Stimulated activated CD4-positive, alpha-beta T cell treated with anti-CD3 and anti-CD28 coated beads, TNF-alpha, amount 100 ng/mL, for 48 hours (primary cell): ENCODE measurements around the gene ZNF740.

ENCODE experiments used
- DNase-seq, 3 donors: peaks; one replicate each; pipeline ENCODE4 v3.0.0-alpha.2; 2020; ENCODE audit warnings: low read depth in 3 of 3

The ZNF740 gene

DNA sequence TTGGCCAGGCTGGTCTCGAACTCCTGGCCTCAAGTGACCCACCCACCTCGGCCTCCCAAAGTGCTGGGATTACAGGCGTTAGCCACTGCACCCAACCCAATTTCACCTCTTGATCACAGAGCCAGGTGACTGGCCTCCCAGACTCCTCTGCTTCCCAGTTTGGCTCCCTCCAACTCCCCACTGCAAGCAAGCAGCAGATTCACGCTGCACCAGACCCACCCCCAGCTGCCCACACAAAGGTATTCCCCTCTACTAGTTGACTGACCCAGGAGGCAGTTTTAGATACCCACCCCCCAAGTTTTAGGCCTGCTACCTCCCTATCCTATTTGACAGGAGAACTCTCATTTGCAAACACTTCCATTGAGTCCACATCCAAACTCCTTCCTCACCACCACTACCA lies 46.3 kb downstream of the ZNF740 start:
- no peak for DNase-seq

DNA sequence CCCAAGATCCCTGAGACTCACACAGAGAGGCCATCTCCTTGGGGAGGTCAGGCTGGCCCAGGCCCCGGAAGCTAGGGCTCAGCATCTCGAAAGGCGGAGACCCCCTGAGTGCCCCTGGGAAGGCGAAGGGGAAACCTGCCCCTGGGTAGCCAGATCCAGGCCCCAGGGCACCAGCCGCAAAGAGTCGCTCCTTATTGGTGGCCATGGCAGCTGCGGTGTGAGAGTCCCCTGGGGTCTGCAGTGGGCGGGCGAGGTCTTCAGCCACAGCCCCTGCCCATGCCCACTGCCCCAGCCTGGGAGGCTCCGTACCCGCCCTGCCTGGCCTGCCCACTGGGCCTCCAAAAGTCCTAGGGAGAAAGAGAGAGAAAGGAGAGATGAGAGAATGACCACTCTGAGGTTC lies 46.8 kb downstream of the ZNF740 start:
- no peak for DNase-seq

DNA sequence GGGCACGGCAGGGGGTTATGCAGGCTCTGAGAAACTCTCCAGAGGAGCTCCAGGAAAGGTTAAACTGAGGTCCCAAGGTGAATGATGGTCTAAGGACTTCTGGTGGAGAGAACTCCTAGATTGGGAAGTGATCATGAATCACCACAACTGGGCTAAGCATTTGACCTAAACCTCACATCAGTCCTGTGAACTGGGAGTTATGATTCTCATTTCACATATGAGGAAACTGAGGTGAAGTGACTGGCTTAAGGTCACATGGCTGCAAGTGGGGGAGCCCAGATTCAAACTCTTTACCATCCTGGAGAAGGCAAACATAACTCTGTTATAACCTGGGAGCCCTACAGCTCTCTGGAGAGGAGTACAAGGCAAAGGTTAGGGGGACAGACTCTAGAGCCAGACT lies 47.3 kb downstream of the ZNF740 start:
- DNase-seq, result no peak

DNA sequence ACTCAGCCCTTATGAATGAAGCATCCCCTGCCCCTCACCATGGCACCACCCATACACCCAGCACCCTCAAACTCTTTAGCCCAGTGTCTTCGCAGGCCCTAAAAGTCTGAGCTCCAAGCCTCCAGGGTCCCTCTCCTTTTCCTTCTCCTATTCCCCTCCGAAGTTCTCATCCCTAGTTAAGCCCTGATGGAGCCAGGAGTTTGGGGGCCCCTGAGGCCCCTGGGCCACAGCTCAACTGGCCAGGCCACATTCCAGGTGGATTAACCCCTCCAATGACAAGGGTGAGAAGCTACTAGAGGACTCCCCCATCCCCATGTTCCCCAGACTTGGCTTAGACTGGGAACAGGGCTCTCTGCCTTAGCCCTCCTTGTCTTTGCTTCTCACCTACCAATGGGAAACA lies 48.9 kb downstream of the ZNF740 start:
- DNase-seq, result no peak

DNA sequence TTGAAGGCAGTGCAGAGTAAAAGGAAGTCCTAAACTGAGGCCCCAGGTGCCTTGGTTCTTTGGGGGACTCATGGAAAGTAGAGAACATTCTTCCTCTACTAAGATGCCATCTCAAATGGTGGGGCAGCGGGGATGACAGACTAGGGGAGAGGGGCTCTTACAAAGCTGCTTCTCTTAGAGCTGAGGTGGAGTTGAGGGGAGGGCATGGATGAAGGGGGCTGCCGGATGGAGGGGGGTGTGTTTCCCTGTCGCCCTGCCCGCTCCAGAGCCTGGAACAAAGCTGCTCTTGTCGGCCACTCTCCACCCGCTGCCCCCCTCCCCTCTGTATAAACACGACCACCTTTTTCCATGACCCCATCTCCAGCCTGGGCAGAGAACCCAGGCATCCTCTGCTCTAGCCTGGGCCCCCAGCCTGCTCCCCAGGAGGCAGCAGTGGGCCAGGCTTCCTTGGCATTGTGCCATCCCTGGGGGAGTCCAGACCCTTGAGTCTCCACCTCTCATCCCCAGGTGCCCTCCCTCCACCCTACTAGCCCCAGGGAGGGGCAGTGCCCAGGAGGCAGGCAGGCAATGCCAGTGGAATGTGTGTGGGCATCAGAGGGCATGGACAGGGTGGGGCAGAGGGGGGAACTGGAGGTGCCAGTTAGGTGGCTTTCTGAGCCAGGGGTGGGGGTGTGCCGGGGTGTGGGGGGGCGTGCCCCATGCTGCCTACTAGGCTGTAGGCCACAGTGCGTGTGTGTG lies 49.8 kb downstream of the ZNF740 start:
- DNase-seq, result no peak

DNA sequence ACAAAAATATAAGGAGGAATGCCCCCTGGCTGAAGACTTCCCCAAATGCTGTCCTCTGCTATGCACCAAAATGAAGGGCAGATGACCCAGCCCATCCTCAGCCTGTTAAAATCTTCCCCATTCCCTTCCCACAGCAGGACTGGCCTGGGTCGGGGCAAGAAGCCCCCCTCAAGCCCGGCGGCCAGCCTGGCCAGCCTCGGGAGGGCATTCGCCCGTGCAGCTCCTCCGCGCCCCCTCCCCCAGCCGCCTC lies 51.1 kb downstream of the ZNF740 start:
- no peak for DNase-seq

DNA sequence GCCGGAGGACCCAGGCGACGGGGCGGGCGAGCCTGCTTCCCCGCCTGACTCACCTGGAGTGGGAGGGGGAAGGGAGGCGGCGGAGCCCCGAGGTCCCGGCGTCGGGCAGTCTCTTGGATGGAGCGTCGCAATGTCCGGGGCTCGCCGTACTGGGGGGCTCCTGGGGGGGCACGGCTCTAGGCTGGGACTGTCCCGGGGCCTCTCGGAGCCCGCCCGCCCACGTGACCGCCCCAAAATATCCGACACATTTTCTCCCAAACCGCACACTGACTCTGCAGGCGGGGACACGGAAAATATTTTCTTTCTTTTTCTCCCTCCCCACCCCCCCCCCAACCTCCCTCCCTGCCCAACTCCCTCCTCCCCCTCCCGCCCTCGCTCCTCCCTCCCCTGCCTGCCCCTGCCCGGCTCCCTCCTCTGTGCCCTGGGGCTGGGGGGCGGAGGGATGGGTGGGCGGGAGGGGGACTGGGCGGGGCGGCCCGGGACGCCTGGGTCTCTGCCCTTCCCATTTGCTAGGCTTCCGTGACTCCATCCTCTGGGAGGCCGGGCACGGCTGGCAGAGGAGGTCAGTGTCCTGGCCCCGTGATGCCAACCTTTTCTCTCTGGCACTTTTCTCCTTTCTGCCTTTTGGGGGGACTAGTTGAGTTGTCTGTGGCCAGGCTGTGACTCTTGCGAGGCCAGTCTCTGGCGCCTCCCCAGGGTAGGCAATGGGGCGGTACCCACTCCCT lies 51.6 kb downstream of the ZNF740 start, which contains the start of gene RARG:
TSS of gene RARG (minus strand) at position 289 of the 725 bp plus-strand sequence. CDS start 4,664 bp downstream, outside the sequence.
- DNase-seq, result peak in 1 of 3 donors; percentile 71

DNA sequence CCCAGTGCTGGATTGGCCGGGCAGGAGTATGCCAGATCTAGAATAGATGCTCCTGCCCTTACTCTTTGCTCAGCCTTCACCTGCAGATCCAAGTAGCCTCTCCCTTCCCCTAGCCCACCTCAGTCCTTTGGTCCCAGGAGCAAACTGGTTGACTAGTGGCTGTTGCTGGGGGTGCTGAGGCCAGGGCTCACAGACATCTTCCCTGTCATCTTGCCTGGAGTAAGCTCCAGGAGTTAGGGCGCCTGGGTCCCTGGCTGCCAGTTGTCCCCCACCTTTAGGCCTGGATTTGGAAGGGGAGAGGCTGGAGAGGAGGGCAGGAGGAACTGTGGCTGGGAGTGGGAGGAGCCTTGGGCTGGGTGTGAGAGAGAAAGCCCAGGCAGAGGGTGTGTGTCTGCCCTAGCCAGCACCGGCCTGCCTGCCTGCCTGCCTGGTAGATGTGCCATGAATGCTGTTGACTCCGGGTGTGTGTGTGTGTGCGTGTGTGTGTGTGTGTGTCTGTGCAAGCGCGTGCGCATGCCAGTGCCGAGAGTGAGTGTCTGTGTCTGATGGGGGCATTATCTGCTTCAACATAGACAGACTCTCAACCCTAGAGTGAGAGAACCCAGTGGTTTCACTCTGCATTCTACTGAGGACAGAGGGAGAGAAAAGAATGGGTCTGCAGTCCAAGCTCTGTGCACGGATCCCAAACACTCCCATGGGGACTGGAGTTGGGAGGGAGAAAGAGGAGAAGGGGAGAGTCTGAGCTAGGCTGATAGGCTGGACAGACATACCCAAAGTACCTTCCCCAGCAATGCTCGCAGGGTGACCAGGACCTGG lies 52.3 kb downstream of the ZNF740 start:
- no peak for DNase-seq

DNA sequence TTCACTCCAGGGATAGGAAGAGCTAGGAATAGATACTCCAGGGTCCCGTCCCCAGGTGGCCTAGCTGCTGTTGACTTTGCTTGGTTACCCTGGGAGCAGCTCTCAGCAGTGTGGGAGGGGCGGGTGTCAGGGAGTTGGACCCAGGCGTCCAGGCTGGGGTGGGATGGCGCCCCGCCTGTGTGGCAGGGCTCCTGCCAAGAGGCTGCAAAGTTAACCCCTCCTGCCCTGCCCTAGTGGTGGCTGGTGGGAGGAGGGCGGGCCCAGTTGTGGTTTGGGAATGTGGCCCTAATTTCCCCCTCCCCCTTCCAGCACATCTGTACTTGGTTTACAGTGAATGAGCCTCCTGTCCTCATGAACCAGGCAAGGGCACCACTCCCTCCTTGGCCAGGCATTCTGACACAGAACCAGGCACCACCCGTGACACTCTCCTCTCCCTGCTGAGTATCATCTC lies 53.2 kb downstream of the ZNF740 start:
- no peak for DNase-seq

DNA sequence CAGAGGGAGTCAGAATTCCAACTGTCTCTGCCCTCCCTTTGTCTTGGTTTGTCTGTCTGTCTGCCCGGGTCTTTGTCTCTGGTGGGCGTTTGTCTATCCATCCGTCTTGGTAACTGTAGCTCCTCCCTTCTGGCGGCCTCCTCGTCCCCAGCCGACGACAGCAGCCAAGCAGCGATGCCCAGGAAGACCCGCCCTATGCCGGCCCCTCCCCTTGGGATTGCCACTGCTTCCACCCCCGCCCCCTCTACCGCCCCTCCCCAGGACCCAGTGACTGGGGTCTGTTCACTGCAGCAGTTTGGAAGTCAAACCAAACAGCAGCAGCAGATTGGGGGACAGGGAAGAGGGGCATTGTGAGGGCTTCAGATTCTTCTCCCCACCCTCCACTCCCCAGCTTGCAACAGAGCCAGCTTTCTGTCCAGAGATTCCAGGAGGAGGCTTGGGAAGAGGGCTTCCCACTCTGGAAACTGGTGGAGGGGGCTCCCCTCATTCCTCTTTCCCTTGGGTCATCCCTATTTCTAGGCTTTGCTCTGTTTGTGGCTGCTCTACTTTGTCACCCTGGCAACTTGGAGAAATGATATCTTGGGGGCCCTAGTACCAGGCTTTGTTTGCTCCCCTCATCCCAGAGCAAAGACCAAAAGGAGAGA lies 53.9 kb downstream of the ZNF740 start:
- DNase-seq, result no peak

DNA sequence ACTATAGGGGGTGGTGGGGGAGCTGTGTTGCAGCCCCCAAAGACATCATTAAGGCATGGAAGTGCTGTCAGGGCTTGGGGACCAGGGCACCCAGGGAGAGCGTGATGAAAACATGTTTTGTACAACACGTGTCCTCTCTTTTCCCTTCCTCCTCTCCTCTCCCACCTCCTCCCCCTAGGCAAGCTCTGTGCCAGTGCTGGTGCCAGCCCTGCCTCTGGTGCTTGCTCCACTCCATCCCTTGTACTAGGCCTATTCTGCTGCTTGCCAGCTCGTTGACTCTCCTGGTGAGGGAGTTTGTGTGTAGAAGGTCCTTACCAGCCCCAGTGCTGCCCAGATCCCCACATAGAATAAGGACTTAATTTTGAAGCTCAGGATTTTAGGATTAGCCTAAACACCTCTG lies 54.6 kb downstream of the ZNF740 start:
- no peak for DNase-seq

DNA sequence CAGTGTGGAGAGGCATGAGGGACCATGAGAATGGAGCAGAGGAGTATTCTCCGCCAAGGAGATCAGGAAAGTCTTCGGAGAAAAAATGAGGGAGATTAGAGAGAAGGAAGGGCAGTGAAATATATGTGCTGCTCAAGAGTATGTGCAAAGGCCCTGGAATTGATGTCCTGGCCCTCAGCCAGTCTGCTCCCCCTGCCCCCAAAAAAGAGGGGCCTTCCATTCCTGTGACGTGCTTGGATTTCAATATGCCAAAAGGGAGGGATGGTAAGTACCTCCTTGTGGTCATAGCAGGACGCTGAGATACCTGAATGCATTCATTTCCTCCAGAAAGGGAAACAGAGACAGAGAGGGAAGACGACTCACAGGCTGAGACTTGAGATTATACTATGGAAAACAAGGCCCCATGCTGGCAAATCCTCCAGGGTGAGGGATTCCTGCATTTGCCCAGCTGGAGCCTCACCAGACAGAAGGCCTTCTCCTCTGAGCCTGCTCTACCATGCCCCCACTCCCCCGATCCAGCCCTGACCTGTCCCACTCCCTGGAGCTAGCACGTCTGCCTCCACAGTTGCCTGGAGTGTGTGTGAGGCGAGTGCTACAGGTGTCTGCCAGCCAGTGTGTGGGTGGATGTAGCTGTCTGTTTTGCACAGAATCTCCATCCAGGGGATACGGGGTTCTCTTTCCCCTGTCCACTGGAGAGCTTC lies 55.4 kb downstream of the ZNF740 start:
- DNase-seq, result no peak

DNA sequence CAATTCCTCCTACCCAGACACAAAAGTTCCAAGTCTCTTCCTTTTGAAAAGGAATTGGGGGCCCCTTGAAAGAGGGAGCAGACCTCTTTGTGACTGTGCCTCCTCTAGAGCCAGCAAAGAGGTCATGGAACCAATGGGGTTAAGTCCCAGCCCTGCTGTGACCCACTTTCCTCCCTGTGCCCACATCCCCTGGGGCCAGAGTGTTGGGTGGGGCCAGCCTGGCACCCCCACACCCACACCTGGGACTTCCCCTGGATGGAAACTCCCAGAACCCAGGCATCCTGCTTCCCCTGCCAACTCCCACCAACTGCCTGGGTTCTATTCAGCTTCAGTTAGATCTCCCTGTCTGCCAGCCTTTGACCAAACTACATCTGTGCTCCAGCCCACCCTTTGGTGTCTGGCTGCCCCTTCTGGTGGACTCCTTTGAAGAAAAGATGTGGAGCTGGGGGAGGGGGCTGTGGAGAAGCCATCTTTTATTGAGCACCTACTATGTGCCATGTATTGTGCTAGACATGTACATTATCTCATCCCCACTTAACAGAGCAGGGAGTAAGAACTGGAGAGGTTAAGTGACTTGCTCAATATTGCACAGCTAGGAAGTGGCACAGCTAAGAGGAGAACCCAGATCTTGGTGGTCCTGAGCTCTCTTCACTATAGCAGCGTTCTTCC lies 56.1 kb downstream of the ZNF740 start:
- DNase-seq, result no peak

DNA sequence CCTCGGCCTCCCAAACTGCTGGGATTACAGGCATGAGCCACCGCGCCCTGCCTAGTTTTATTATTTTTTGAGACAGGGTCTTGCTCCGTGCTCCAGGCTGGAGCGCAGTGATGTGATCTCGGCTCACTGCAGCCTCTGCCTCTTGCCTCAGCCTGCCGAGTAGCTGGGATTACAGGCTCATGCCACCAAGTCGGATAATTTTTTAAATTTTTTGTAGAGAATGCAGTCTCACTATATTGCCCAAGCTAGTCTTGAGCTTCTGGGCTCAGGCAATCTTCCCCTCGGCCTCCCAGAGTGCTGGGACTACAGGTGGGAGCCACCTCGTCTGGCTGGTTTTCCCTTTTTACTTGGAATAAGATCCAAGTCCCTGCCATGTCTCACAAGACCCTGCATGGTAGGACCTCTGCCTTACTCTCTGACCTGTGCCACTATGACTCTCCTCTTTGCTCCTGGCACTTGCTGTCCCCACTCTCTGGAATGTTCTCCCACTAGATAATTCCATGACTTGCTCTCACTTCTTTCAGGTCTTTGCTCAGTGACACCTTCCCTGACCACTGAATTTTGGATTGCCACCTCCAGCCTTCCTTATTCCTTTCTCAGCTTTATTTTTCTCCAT lies 59.2 kb downstream of the ZNF740 start:
- no peak for DNase-seq

DNA sequence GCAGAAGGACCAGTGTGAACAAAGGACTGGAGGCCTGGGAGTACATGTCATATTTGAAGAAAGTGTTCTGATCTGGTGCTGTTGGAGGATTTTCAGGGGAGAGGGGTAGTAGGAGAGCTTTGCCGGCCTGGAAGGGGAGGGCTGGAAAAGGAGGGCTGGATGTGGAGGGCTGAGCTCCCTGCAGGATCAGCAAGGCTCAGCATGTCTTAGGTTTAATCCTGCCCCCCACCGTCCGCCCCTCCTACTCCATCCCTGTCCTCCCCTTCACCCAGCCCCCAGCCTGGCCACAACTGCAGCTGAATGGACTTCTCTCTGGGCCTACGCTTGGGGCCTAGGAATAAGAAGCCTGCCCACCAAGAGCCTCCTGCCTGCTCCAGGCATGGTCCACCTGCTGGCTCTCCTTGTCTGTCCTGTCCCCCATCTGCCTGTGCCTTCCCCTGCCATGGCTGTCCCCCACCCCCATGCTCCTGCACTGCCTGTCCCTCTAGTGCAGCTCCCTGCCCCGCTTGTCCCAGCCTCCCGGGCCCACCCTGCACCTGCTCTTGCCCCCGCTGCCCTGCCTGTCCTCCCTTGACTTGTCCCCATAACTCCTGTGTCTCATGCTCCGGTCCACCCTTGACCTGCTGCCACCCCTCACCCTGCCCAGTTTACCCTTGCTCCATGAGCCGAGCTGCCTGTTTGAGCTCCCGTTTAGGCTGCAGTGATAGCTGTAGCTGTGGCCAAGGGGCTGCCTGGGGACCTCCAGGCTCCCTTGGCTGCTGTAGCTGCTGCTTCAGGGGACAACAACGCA lies 61.3 kb downstream of the ZNF740 start:
- no peak for DNase-seq

DNA sequence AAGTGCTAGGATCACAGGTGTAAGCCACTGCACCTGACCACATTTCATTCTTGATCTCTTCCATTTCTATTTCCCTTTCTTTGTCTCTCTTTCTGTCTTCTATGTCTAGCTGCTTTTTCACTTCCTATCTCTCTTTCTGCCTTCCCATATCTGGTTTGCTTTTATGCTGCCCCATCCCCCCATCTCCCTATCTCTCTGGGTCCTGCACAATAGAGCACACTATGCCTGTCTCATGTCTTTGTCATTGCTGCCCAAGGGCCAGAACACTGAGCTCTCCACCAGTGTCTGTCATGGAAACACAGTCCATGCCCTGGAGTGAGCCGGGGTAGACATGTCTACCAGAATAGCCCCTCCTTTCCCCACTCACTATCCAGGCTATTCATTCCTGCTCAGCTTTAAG lies 63.8 kb downstream of the ZNF740 start:
- no peak for DNase-seq
